ENCODE data around the gene BCL2L1. TPM values are rescaled to one million over a fixed set of nuclear protein-coding genes. Genes with fewer than 3 reads are reported as not detected.

Gene BCL2L1
- 41.9 TPM for polyA plus RNA-seq (2013, experiment 1 of 2)
- polyA plus RNA-seq (2013, experiment 2 of 2), result 43.7 TPM

DNA sequence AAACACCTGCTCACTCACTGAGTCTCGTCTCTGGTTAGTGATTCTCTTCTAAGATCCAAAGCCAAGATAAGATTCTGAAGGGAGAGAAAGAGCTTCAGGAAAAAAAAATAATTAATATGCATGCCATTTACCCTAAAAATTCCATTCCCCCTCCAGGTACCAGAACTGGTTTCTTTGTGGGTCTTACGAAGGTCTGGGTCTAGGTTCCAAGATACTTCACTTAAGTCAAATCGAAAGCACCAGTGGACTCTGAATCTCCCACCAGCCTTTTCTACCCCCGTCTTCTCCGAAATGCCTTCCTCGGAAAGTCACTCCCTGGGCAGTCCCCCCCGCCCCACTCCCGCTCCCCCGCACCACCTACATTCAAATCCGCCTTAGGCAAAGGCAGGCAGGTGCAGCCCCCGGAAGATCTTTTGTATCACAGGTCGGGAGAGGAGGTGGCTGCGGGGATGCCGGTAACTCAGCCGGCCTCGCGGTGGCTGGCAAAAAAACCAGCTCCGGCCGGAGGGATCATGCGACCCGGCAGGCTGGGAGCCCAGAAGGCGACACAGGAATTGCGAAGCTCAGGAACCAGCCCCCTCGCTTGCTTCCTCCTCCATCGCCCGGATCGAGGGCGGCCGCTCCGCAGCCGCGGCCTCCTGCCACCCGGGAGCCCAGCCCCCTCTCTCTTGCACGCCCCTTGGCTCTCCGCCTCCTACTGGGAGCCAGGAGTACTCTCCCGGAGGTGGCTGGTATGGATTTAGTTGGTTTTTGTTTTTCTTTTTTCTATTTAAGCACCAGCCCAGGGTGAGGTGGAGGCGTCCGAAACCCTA is at the start of gene BCL2L1:
Gene BCL2L1, minus strand, starts transcription at position 612 of the 812 bp plus-strand sequence. CDS start 650 bp downstream, outside the sequence.
- Histone ChIP-seq H3K27me3 (ENCODE audit: insufficient read depth, low read length, poor library complexity) (no peaks in the 10 kb centered on the region), H2AK5ac (ENCODE audit: low read length) (no peak within 1 kb of the TSS), H3K27ac (ENCODE audit: low read depth, low read length) (peak within 1 kb of the TSS; percentile 90), H3K36me3 (ENCODE audit: control insufficient read depth, insufficient read depth, low read length) (no peaks in the 10 kb centered on the region), H3K4me3 (ENCODE audit: low read length) (peak within 1 kb of the TSS; percentile 60), H2BK15ac (replicated peaks; ENCODE audit: low read depth) (no peak within 1 kb of the TSS), H4K8ac (ENCODE audit: low read depth, low read length) (peak within 1 kb of the TSS; percentile 88), H3K18ac (ENCODE audit: low read length) (peak within 1 kb of the TSS; percentile 91), H2BK5ac (ENCODE audit: low read length) (peak within 1 kb of the TSS; percentile 79), H3K4me1 (ENCODE audit: control insufficient read depth, low read depth, low read length) (peaks cover 16% of the 10 kb centered on the region), H3K79me1 (ENCODE audit: low read length) (peaks cover 7% of the 10 kb centered on the region), H3K79me2 (ENCODE audit: control insufficient read depth, insufficient read depth, low read length) (peaks cover 26% of the 10 kb centered on the region), H3K56ac (ENCODE audit: low read length) (peak within 1 kb of the TSS; percentile 79), H2BK120ac (ENCODE audit: low read depth, low read length) (peak within 1 kb of the TSS; percentile 66), H3K4me2 (ENCODE audit: low read length) (peak within 1 kb of the TSS; percentile 42), H3K23ac (ENCODE audit: low read length) (peak within 1 kb of the TSS; percentile 17), H3K9ac (ENCODE audit: low read length) (peak within 1 kb of the TSS; percentile 66), H3K4ac (ENCODE audit: low read depth, low read length) (peak within 1 kb of the TSS; percentile 74), H4K5ac (ENCODE audit: low read length) (no peak within 1 kb of the TSS)
- no CpG with 5 or more reads among the region's 38 CpGs for WGBS (ENCODE audit: extremely low coverage, insufficient coverage, low lambda C conversion rate)
- peak; percentile 93 for DNase-seq

DNA sequence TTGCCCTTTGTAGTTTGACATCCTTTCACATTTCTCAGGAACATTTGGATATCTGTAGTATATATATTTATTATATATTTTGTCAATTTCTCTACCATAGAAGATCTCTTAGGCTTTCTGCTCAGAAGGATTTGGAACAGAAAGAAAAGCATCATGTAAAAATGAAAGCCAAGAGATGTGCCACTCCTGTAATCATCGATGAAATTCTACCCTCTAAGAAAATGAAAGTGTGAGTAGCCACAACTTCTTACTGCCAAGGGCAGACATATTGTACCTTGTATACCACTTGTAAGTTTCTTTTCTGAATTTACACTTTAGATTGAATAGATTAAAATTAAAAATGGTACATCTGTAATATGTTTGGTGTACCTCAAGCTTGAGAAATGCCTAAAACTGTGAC is 47.6 kb upstream of the BCL2L1 start:
- Histone ChIP-seq H3K79me2 (ENCODE audit: control insufficient read depth, insufficient read depth, low read length) (no peaks in the 10 kb centered on the region), H3K56ac (ENCODE audit: low read length) (no peak overlapping the region), H3K79me1 (ENCODE audit: low read length) (no peaks in the 10 kb centered on the region), H2AK5ac (ENCODE audit: low read length) (no peak overlapping the region), H3K27me3 (ENCODE audit: insufficient read depth, low read length, poor library complexity) (no peaks in the 10 kb centered on the region), H4K5ac (ENCODE audit: low read length) (no peak overlapping the region), H4K8ac (ENCODE audit: low read depth, low read length) (no peak overlapping the region), H3K4ac (ENCODE audit: low read depth, low read length) (no peak overlapping the region), H2BK15ac (replicated peaks; ENCODE audit: low read depth) (no peak overlapping the region), H3K36me3 (ENCODE audit: control insufficient read depth, insufficient read depth, low read length) (peaks cover 3% of the 10 kb centered on the region), H2BK120ac (ENCODE audit: low read depth, low read length) (no peak overlapping the region), H3K4me2 (ENCODE audit: low read length) (no peak overlapping the region), H3K4me1 (ENCODE audit: control insufficient read depth, low read depth, low read length) (no peaks in the 10 kb centered on the region), H3K4me3 (ENCODE audit: low read length) (no peak overlapping the region), H3K27ac (ENCODE audit: low read depth, low read length) (no peak overlapping the region), H3K23ac (ENCODE audit: low read length) (no peak overlapping the region), H2BK5ac (ENCODE audit: low read length) (no peak overlapping the region), H3K18ac (ENCODE audit: low read length) (no peak overlapping the region), H3K9ac (ENCODE audit: low read length) (no peak overlapping the region)
- no CpG with 5 or more reads among the region's 1 CpG for WGBS (ENCODE audit: extremely low coverage, insufficient coverage, low lambda C conversion rate)
- DNase-seq, result no peak

- H4K5ac ChIP-seq (ENCODE audit: low read length), result no peak overlapping the region
- H3K4me3 ChIP-seq (ENCODE audit: low read length), result no peak overlapping the region
- peaks cover 3% of the 10 kb centered on the region for H3K36me3 ChIP-seq (ENCODE audit: control insufficient read depth, insufficient read depth, low read length)
- H3K27ac ChIP-seq (ENCODE audit: low read depth, low read length), result no peak overlapping the region
- H3K79me1 ChIP-seq (ENCODE audit: low read length), result no peaks in the 10 kb centered on the region
- H3K23ac ChIP-seq (ENCODE audit: low read length), result no peak overlapping the region
- no peaks in the 10 kb centered on the region for H3K79me2 ChIP-seq (ENCODE audit: control insufficient read depth, insufficient read depth, low read length)
- no peak overlapping the region for H4K8ac ChIP-seq (ENCODE audit: low read depth, low read length)
- DNase-seq, result no peak
- no peaks in the 10 kb centered on the region for H3K4me1 ChIP-seq (ENCODE audit: control insufficient read depth, low read depth, low read length)
- H2BK5ac ChIP-seq (ENCODE audit: low read length), result no peak overlapping the region
- no peak overlapping the region for H2BK15ac ChIP-seq (replicated peaks; ENCODE audit: low read depth)
- H3K18ac ChIP-seq (ENCODE audit: low read length), result no peak overlapping the region
- H3K9ac ChIP-seq (ENCODE audit: low read length), result no peak overlapping the region
- WGBS (ENCODE audit: extremely low coverage, insufficient coverage, low lambda C conversion rate), result no CpG with 5 or more reads among the region's 5 CpGs
- H3K4me2 ChIP-seq (ENCODE audit: low read length), result no peak overlapping the region
- H2AK5ac ChIP-seq (ENCODE audit: low read length), result no peak overlapping the region
- H3K56ac ChIP-seq (ENCODE audit: low read length), result no peak overlapping the region
- no peak overlapping the region for H2BK120ac ChIP-seq (ENCODE audit: low read depth, low read length)
- H3K4ac ChIP-seq (ENCODE audit: low read depth, low read length), result no peak overlapping the region
- no peaks in the 10 kb centered on the region for H3K27me3 ChIP-seq (ENCODE audit: insufficient read depth, low read length, poor library complexity)
Observed at GRCh38 chr20:31769681-31770080, 47.0 kb upstream of the BCL2L1 start.

DNA sequence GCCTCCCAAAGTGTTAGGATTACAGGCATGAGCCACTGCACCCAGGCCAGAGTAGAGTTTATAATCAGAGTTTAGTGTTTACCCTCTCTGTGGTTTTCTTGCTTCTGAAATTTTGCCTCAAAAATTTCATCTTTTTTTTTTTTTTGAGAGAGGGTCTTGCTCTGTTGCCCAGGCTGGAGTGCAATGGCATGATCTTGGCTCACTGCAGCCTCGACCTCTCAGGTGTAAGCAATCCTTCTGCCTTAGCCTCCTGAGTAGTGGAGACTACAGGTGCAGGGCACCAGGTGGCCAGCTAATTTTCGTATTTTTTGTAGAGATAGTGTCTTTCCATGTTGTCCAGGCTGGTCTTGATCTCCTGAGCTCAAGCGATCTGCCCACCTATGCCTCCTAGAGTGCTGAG is 45.1 kb upstream of the BCL2L1 start:
- Histone ChIP-seq H3K18ac (ENCODE audit: low read length) (no peak overlapping the region), H2BK5ac (ENCODE audit: low read length) (no peak overlapping the region), H3K36me3 (ENCODE audit: control insufficient read depth, insufficient read depth, low read length) (peaks cover 3% of the 10 kb centered on the region), H3K56ac (ENCODE audit: low read length) (no peak overlapping the region), H3K4ac (ENCODE audit: low read depth, low read length) (no peak overlapping the region), H3K27ac (ENCODE audit: low read depth, low read length) (no peak overlapping the region), H3K79me1 (ENCODE audit: low read length) (peaks cover 3% of the 10 kb centered on the region), H2BK120ac (ENCODE audit: low read depth, low read length) (no peak overlapping the region), H3K9ac (ENCODE audit: low read length) (no peak overlapping the region), H3K4me2 (ENCODE audit: low read length) (no peak overlapping the region), H4K5ac (ENCODE audit: low read length) (no peak overlapping the region), H3K4me3 (ENCODE audit: low read length) (no peak overlapping the region), H3K79me2 (ENCODE audit: control insufficient read depth, insufficient read depth, low read length) (no peaks in the 10 kb centered on the region), H3K27me3 (ENCODE audit: insufficient read depth, low read length, poor library complexity) (no peaks in the 10 kb centered on the region), H4K8ac (ENCODE audit: low read depth, low read length) (no peak overlapping the region), H3K4me1 (ENCODE audit: control insufficient read depth, low read depth, low read length) (no peaks in the 10 kb centered on the region), H2BK15ac (replicated peaks; ENCODE audit: low read depth) (no peak overlapping the region), H3K23ac (ENCODE audit: low read length) (no peak overlapping the region), H2AK5ac (ENCODE audit: low read length) (no peak overlapping the region)
- DNase-seq, result no peak
- WGBS (ENCODE audit: extremely low coverage, insufficient coverage, low lambda C conversion rate), result no CpG with 5 or more reads among the region's 3 CpGs

GRCh38 chr20:31764641-31765305 is 42.1 kb upstream of the BCL2L1 start:
- H3K4me3 ChIP-seq (ENCODE audit: low read length), result no peak overlapping the region
- H3K27me3 ChIP-seq (ENCODE audit: insufficient read depth, low read length, poor library complexity), result no peaks in the 10 kb centered on the region
- peaks cover 4% of the 10 kb centered on the region for H3K79me1 ChIP-seq (ENCODE audit: low read length)
- H3K56ac ChIP-seq (ENCODE audit: low read length), result no peak overlapping the region
- no peak overlapping the region for H3K23ac ChIP-seq (ENCODE audit: low read length)
- no peak overlapping the region for H3K9ac ChIP-seq (ENCODE audit: low read length)
- no peak overlapping the region for H4K8ac ChIP-seq (ENCODE audit: low read depth, low read length)
- no peaks in the 10 kb centered on the region for H3K4me1 ChIP-seq (ENCODE audit: control insufficient read depth, low read depth, low read length)
- no peak overlapping the region for H4K5ac ChIP-seq (ENCODE audit: low read length)
- no peak overlapping the region for H2AK5ac ChIP-seq (ENCODE audit: low read length)
- H3K18ac ChIP-seq (ENCODE audit: low read length), result no peak overlapping the region
- DNase-seq, result no peak
- H2BK5ac ChIP-seq (ENCODE audit: low read length), result no peak overlapping the region
- no peak overlapping the region for H3K4me2 ChIP-seq (ENCODE audit: low read length)
- H2BK120ac ChIP-seq (ENCODE audit: low read depth, low read length), result no peak overlapping the region
- no peak overlapping the region for H3K4ac ChIP-seq (ENCODE audit: low read depth, low read length)
- no CpG with 5 or more reads among the region's 2 CpGs for WGBS (ENCODE audit: extremely low coverage, insufficient coverage, low lambda C conversion rate)
- H2BK15ac ChIP-seq (replicated peaks; ENCODE audit: low read depth), result no peak overlapping the region
- H3K36me3 ChIP-seq (ENCODE audit: control insufficient read depth, insufficient read depth, low read length), result peaks cover 2% of the 10 kb centered on the region
- no peak overlapping the region for H3K27ac ChIP-seq (ENCODE audit: low read depth, low read length)
- no peaks in the 10 kb centered on the region for H3K79me2 ChIP-seq (ENCODE audit: control insufficient read depth, insufficient read depth, low read length)

All from mesendoderm (in vitro differentiated cells).